Stomach (tissue), 4 donors: ENCODE measurements around the gene FEM1C.

ENCODE experiments used
- POLR2A ChIP-seq, 4 donors: fragments of 450-650 bp; IDR thresholded peaks; one replicate each; pipeline ENCODE4 v1.6.1; 2016; ENCODE audit warnings: antibody characterized with exemption in 4 of 4, control low read depth in 2 of 4, mild to moderate bottlenecking in 1 of 4, moderate library complexity in 1 of 4
- TF ChIP-seq, protein P1 (sequence below), 7 experiments: fragments of 450-650 bp in 4 of 7; fragments of 200-600 bp in 3 of 7; sonication (generic) in 3 of 7; IDR thresholded peaks; one replicate each; pipeline ENCODE4 v1.5.1; 2016 to 2019; ENCODE audit warnings: antibody characterized with exemption in 7 of 7, control low read depth in 2 of 7, mild to moderate bottlenecking in 1 of 7

DNA sequence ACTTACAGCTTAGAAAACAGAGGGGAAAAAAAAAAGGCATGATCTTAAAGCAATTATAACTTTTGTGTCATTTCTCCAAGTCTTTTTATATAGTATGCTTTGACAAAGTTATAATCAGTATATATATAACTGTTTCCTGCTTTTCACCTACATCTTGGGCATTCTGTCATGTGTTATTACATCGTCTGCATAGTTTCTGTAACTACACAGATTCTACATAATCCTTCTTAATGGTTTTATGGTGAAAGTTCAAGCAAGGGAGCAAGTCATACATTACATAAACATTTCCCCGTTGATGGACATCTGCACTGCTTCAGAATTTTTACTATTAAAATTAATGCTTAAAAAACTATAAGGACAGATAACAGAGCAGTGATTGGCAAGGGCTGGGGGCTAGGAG lies 12.1 kb downstream of the FEM1C start:
- TF ChIP-seq, protein P1, sequence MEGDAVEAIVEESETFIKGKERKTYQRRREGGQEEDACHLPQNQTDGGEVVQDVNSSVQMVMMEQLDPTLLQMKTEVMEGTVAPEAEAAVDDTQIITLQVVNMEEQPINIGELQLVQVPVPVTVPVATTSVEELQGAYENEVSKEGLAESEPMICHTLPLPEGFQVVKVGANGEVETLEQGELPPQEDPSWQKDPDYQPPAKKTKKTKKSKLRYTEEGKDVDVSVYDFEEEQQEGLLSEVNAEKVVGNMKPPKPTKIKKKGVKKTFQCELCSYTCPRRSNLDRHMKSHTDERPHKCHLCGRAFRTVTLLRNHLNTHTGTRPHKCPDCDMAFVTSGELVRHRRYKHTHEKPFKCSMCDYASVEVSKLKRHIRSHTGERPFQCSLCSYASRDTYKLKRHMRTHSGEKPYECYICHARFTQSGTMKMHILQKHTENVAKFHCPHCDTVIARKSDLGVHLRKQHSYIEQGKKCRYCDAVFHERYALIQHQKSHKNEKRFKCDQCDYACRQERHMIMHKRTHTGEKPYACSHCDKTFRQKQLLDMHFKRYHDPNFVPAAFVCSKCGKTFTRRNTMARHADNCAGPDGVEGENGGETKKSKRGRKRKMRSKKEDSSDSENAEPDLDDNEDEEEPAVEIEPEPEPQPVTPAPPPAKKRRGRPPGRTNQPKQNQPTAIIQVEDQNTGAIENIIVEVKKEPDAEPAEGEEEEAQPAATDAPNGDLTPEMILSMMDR (IDR thresholded peaks at IDR 0.05), result no peak
- no peak for TF ChIP-seq POLR2A (IDR thresholded peaks at IDR 0.05)
